SK-N-SH treated with all-trans-retinoic acid at 6 μM for 48 hours (cell line): ENCODE data around the gene RCCD1.

Experiments used
- ATAC-seq: fragments of 200-7000 bp; cut with Tn5 transposase; 3 replicates; pipeline ENCODE4 v1.9.1; 2020; ENCODE audit warnings: mild to moderate bottlenecking, moderate library complexity
- ARNTL ChIP-seq: fragments of 450-650 bp; formaldehyde crosslinking; IDR thresholded peaks from 2 replicates; pipeline ENCODE4 v1.5.0; 2020; ENCODE audit warnings: low read depth, mild to moderate bottlenecking, moderate library complexity, borderline replicate concordance
- BACH2 ChIP-seq: fragments of 250-450 bp; sonication (Bioruptor Pico); IDR thresholded peaks from 2 replicates; pipeline ENCODE4 v1.9.0; 2021; ENCODE audit warnings: mild to moderate bottlenecking, borderline replicate concordance
- GLIS3 ChIP-seq: fragments of 250-450 bp; sonication (Bioruptor Pico); IDR thresholded peaks from 2 replicates; pipeline ENCODE4 v1.5.0; 2020; ENCODE audit warnings: mild to moderate bottlenecking, moderate library complexity
- ISL1 ChIP-seq: fragments of 250-450 bp; sonication (Bioruptor Pico); IDR thresholded peaks from 2 replicates; pipeline ENCODE4 v2.1.2; 2022; ENCODE audit warnings: mild to moderate bottlenecking, moderate library complexity
- OSR1 ChIP-seq: fragments of 250-450 bp; sonication (Bioruptor Pico); IDR thresholded peaks from 2 replicates; pipeline ENCODE4 v1.8.0; 2022; ENCODE audit warnings: moderate library complexity, mild to moderate bottlenecking, inconsistent platforms
- PPARA ChIP-seq: fragments of 250-450 bp; sonication (Bioruptor Pico); IDR thresholded peaks from 2 replicates; pipeline ENCODE4 v1.5.0; 2020; ENCODE audit warnings: mild to moderate bottlenecking, borderline replicate concordance
- SNAI2 ChIP-seq: fragments of 250-450 bp; sonication (Bioruptor Pico); IDR thresholded peaks from 2 replicates; pipeline ENCODE4 v1.5.0; 2020; ENCODE audit warnings: mild to moderate bottlenecking, moderate library complexity
- TOX ChIP-seq: fragments of 250-450 bp; sonication (Bioruptor Pico); IDR thresholded peaks from 2 replicates; pipeline ENCODE4 v1.8.0; 2021; ENCODE audit warnings: mild to moderate bottlenecking, moderate library complexity, borderline replicate concordance
- ZFP3 ChIP-seq: fragments of 250-450 bp; sonication (Bioruptor Pico); IDR thresholded peaks from 2 replicates; pipeline ENCODE4 v1.5.0; 2020; ENCODE audit warnings: mild to moderate bottlenecking, moderate library complexity
- ZFP30 ChIP-seq: fragments of 450-650 bp; formaldehyde crosslinking; IDR thresholded peaks from 2 replicates; pipeline ENCODE4 v1.5.0; 2022; ENCODE audit warnings: mild to moderate bottlenecking, moderate library complexity
- ZNF565 ChIP-seq: fragments of 450-650 bp; formaldehyde crosslinking; conservative IDR thresholded peaks from 2 replicates; pipeline ENCODE4 v1.5.0; 2020; ENCODE audit warnings: low read depth, mild to moderate bottlenecking, moderate library complexity
- ZNF70 ChIP-seq: fragments of 450-650 bp; formaldehyde crosslinking; IDR thresholded peaks from 2 replicates; pipeline ENCODE4 v1.5.0; 2020; ENCODE audit warnings: mild to moderate bottlenecking, moderate library complexity
- ZNF8 ChIP-seq: fragments of 450-650 bp; formaldehyde crosslinking; IDR thresholded peaks from 2 replicates; pipeline ENCODE4 v1.5.0; 2020; ENCODE audit warnings: mild to moderate bottlenecking, moderate library complexity
- TF ChIP-seq, protein P1 (sequence below): fragments of 250-450 bp; sonication (Bioruptor Pico); IDR thresholded peaks from 2 replicates; pipeline ENCODE4 v1.5.1; 2020; ENCODE audit warnings: low read depth, mild to moderate bottlenecking, moderate library complexity
- TF ChIP-seq, protein P2 (sequence below): fragments of 250-450 bp; sonication (Bioruptor Pico); IDR thresholded peaks from 2 replicates; pipeline ENCODE4 v1.5.1; 2021; ENCODE audit warnings: mild to moderate bottlenecking, moderate library complexity
- TF ChIP-seq, protein P3 (sequence below): fragments of 250-450 bp; sonication (Bioruptor Pico); IDR thresholded peaks from 2 replicates; pipeline ENCODE4 v1.8.0; 2021; ENCODE audit warnings: low read depth, mild to moderate bottlenecking, moderate library complexity, borderline replicate concordance
- TF ChIP-seq, protein P4 (sequence below): fragments of 250-450 bp; sonication (Bioruptor Pico); IDR thresholded peaks from 2 replicates; pipeline ENCODE4 v1.8.0; 2020; ENCODE audit warnings: mild to moderate bottlenecking, moderate library complexity, borderline replicate concordance
- TF ChIP-seq, protein P5 (sequence below): fragments of 250-450 bp; sonication (Bioruptor Pico); IDR thresholded peaks from 2 replicates; pipeline ENCODE4 v1.5.0; 2020; ENCODE audit warnings: mild to moderate bottlenecking, moderate library complexity

RCCD1 gene

DNA sequence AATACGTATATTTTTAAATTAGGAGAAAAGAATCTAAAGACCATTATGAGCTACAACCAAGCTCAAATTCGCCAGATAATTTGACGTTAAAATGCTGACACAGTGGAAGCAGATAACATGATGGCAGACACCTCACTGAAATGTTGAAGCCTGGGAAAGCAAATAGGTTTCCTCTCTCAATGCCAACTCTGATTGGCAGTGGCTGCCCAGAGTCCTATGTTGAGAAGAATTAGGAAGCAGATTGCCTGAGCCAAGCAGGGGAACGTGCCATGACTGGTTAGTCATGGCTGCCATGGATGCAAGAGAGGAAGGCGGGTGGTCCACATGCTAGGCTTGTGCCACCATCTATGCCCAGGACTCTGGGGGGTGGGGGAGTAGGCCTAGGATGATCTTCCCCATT, 16.4 kb upstream of the RCCD1 start:
- ATAC-seq, result no peak
- TF ChIP-seq BACH2 (CRISPR knock-in tag) (no peak), ZNF70 (CRISPR knock-in tag) (no peak), ISL1 (CRISPR knock-in tag) (no peak), OSR1 (no peak), ZNF565 (CRISPR knock-in tag) (no peak), ARNTL (CRISPR knock-in tag) (no peak), GLIS3 (CRISPR knock-in tag) (no peak)
- TF ChIP-seq, protein P1, sequence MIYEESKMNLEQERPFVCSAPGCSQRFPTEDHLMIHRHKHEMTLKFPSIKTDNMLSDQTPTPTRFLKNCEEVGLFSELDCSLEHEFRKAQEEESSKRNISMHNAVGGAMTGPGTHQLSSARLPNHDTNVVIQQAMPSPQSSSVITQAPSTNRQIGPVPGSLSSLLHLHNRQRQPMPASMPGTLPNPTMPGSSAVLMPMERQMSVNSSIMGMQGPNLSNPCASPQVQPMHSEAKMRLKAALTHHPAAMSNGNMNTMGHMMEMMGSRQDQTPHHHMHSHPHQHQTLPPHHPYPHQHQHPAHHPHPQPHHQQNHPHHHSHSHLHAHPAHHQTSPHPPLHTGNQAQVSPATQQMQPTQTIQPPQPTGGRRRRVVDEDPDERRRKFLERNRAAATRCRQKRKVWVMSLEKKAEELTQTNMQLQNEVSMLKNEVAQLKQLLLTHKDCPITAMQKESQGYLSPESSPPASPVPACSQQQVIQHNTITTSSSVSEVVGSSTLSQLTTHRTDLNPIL (CRISPR knock-in tag), result no peak
- TF ChIP-seq, protein P2, sequence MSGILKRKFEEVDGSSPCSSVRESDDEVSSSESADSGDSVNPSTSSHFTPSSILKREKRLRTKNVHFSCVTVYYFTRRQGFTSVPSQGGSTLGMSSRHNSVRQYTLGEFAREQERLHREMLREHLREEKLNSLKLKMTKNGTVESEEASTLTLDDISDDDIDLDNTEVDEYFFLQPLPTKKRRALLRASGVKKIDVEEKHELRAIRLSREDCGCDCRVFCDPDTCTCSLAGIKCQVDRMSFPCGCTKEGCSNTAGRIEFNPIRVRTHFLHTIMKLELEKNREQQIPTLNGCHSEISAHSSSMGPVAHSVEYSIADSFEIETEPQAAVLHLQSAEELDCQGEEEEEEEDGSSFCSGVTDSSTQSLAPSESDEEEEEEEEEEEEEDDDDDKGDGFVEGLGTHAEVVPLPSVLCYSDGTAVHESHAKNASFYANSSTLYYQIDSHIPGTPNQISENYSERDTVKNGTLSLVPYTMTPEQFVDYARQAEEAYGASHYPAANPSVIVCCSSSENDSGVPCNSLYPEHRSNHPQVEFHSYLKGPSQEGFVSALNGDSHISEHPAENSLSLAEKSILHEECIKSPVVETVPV, result no peak
- TF ChIP-seq, protein P3, sequence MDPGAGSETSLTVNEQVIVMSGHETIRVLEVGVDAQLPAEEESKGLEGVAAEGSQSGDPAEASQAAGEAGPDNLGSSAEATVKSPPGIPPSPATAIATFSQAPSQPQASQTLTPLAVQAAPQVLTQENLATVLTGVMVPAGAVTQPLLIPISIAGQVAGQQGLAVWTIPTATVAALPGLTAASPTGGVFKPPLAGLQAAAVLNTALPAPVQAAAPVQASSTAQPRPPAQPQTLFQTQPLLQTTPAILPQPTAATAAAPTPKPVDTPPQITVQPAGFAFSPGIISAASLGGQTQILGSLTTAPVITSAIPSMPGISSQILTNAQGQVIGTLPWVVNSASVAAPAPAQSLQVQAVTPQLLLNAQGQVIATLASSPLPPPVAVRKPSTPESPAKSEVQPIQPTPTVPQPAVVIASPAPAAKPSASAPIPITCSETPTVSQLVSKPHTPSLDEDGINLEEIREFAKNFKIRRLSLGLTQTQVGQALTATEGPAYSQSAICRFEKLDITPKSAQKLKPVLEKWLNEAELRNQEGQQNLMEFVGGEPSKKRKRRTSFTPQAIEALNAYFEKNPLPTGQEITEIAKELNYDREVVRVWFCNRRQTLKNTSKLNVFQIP (CRISPR knock-in tag), result no peak
- TF ChIP-seq, protein P4, sequence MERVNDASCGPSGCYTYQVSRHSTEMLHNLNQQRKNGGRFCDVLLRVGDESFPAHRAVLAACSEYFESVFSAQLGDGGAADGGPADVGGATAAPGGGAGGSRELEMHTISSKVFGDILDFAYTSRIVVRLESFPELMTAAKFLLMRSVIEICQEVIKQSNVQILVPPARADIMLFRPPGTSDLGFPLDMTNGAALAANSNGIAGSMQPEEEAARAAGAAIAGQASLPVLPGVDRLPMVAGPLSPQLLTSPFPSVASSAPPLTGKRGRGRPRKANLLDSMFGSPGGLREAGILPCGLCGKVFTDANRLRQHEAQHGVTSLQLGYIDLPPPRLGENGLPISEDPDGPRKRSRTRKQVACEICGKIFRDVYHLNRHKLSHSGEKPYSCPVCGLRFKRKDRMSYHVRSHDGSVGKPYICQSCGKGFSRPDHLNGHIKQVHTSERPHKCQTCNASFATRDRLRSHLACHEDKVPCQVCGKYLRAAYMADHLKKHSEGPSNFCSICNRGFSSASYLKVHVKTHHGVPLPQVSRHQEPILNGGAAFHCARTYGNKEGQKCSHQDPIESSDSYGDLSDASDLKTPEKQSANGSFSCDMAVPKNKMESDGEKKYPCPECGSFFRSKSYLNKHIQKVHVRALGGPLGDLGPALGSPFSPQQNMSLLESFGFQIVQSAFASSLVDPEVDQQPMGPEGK (CRISPR knock-in tag), result no peak

DNA sequence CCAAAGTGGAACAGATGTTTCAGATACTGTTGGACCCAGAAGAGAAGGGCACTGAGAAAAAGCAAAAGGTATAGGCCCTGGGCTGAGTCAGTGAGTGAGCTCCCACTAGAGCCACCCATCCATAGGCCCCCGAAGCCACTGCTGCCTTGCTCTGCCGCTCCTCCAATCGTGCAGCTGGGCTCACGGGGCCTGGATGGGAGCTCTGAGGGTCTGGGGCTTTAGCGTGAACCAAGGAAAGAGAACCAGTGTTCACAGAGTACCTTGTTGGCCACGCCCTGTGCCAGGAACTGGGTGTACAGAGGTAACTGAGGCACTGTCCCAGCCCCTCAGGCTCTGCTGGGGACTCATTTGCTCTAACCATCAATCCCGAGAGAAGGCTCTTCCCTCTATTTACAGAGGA, 14.9 kb upstream of the RCCD1 start:
- ATAC-seq, result no peak
- TF ChIP-seq ZFP3 (CRISPR knock-in tag), result no peak
- no peak for TF ChIP-seq ZFP30 (CRISPR knock-in tag)
- TF ChIP-seq, protein P2, result no peak
- TF ChIP-seq ISL1 (CRISPR knock-in tag), result no peak
- no peak for TF ChIP-seq ARNTL (CRISPR knock-in tag)
- TF ChIP-seq GLIS3 (CRISPR knock-in tag), result no peak
- TF ChIP-seq, protein P5, sequence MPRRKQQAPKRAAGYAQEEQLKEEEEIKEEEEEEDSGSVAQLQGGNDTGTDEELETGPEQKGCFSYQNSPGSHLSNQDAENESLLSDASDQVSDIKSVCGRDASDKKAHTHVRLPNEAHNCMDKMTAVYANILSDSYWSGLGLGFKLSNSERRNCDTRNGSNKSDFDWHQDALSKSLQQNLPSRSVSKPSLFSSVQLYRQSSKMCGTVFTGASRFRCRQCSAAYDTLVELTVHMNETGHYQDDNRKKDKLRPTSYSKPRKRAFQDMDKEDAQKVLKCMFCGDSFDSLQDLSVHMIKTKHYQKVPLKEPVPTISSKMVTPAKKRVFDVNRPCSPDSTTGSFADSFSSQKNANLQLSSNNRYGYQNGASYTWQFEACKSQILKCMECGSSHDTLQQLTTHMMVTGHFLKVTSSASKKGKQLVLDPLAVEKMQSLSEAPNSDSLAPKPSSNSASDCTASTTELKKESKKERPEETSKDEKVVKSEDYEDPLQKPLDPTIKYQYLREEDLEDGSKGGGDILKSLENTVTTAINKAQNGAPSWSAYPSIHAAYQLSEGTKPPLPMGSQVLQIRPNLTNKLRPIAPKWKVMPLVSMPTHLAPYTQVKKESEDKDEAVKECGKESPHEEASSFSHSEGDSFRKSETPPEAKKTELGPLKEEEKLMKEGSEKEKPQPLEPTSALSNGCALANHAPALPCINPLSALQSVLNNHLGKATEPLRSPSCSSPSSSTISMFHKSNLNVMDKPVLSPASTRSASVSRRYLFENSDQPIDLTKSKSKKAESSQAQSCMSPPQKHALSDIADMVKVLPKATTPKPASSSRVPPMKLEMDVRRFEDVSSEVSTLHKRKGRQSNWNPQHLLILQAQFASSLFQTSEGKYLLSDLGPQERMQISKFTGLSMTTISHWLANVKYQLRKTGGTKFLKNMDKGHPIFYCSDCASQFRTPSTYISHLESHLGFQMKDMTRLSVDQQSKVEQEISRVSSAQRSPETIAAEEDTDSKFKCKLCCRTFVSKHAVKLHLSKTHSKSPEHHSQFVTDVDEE (CRISPR knock-in tag), result no peak

DNA sequence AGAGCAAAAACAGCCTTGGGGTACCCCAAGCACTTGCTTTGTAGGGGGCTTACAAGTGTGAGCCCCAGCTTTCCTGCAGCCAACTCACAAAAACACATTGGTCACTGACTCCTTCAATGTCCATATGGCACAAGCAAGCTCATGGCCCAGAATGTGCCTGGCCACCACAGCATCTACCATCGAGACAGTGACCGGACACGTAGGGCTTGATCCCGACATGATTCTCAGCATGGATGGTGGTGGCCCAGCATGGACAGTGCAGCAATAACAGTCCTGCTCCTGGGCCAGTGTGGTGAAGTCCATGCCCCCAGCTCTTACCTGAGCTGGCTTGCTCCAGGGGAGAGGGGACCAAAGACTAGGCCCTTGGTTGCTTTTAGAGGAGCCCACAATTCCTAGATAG, 13.6 kb upstream of the RCCD1 start:
- TF ChIP-seq TOX (CRISPR knock-in tag) (no peak), PPARA (CRISPR knock-in tag) (no peak), ZNF565 (CRISPR knock-in tag) (no peak), OSR1 (no peak), ZNF70 (CRISPR knock-in tag) (no peak), ZNF8 (CRISPR knock-in tag) (no peak), ARNTL (CRISPR knock-in tag) (no peak), SNAI2 (CRISPR knock-in tag) (no peak)
- TF ChIP-seq, protein P5 (CRISPR knock-in tag), result no peak
- TF ChIP-seq, protein P3 (CRISPR knock-in tag), result no peak
- TF ChIP-seq, protein P2, result no peak
- TF ChIP-seq, all 23 proteins: peak for 0
- ATAC-seq, result no peak
